H1 (cell line): ENCODE measurements around the gene ARID1B.

Source experiments
- KDM5A ChIP-seq: fragments of 200-600 bp; IDR thresholded peaks from 2 replicates; pipeline ENCODE4 v1.7.1; 2012; ENCODE audit warnings: mild to moderate bottlenecking, low read length, inconsistent platforms, mixed read lengths
- NANOG ChIP-seq: IDR thresholded peaks from 2 replicates; pipeline ENCODE4 v1.6.1; 2011; ENCODE audit warnings: low read length, low read depth, mild to moderate bottlenecking, inconsistent platforms; ENCODE audit not compliant: insufficient read depth, poor library complexity, severe bottlenecking
- SIRT6 ChIP-seq: IDR thresholded peaks from one replicate; pipeline ENCODE4 v1.7.1; 2012; ENCODE audit warnings: low read length, inconsistent platforms
- TF ChIP-seq, protein P1 (sequence below): IDR thresholded peaks from 2 replicates; pipeline ENCODE4 v1.6.1; 2011; ENCODE audit warnings: low read length, improper control_type of control experiment
- TF ChIP-seq, protein P2 (sequence below), 3 experiments: IDR thresholded peaks; 1 replicate in 2 of 3; 2 replicates in 1 of 3; pipeline versions ENCODE4 v1.5.1 to v1.6.1; 2011; ENCODE audit warnings: low read length in 3 of 3, mild to moderate bottlenecking in 3 of 3, inconsistent platforms in 2 of 3, low read depth in 1 of 3, moderate library complexity in 1 of 3; ENCODE audit not compliant: insufficient read depth in 1 of 3; ENCODE audit errors: control extremely low read depth in 1 of 3

DNA sequence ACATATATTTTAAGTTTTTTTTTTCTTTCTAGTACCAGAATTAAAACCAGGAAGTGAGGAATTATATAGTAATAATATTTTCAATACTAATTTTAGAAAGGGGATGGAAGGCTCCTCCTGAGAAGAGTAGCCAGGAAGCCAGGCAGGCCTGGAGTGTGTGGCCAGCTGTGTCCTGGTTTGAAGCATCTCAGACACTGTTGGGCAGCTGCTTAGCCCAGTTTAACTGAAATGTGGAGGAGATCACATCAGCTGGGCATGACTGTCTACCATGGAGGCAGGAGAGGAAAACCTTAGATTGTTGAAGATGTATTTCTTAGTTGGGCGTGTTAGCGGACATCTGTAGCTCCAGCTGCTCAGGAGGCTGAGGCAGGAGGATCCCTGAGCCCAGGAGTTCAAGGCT lies 142.2 kb downstream of the ARID1B start:
- TF ChIP-seq NANOG (no peak), SIRT6 (no peak), KDM5A (no peak)
- TF ChIP-seq, protein P1, sequence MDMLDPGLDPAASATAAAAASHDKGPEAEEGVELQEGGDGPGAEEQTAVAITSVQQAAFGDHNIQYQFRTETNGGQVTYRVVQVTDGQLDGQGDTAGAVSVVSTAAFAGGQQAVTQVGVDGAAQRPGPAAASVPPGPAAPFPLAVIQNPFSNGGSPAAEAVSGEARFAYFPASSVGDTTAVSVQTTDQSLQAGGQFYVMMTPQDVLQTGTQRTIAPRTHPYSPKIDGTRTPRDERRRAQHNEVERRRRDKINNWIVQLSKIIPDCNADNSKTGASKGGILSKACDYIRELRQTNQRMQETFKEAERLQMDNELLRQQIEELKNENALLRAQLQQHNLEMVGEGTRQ, result no peak
- TF ChIP-seq, protein P2, sequence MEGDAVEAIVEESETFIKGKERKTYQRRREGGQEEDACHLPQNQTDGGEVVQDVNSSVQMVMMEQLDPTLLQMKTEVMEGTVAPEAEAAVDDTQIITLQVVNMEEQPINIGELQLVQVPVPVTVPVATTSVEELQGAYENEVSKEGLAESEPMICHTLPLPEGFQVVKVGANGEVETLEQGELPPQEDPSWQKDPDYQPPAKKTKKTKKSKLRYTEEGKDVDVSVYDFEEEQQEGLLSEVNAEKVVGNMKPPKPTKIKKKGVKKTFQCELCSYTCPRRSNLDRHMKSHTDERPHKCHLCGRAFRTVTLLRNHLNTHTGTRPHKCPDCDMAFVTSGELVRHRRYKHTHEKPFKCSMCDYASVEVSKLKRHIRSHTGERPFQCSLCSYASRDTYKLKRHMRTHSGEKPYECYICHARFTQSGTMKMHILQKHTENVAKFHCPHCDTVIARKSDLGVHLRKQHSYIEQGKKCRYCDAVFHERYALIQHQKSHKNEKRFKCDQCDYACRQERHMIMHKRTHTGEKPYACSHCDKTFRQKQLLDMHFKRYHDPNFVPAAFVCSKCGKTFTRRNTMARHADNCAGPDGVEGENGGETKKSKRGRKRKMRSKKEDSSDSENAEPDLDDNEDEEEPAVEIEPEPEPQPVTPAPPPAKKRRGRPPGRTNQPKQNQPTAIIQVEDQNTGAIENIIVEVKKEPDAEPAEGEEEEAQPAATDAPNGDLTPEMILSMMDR (IDR thresholded peaks at IDR 0.05; ENCODE audit: control extremely low read depth in 1 of 3, insufficient read depth in 1 of 3, low read depth in 1 of 3, low read length in 3 of 3), result no peak
